Hematopoietic multipotent progenitor cell treated with erythropoietin and hydrocortisone succinate and interleukin-3 and kit ligand, for 17 days (in vitro differentiated cells): ENCODE results near the gene MEGF9.

ENCODE experiments used
- DNase-seq: peaks from one replicate; pipeline ENCODE4 v3.0.0-alpha.2; 2015; ENCODE audit warnings: low spot score

The MEGF9 gene

GRCh38 chr9:120702075-120702474 is 12.2 kb downstream of the MEGF9 start:
- no peak for DNase-seq

- no peak for DNase-seq
Measured at GRCh38 chr9:120701248-120701647, 13.0 kb downstream of the MEGF9 start.

GRCh38 chr9:120698766-120699165 is 15.5 kb downstream of the MEGF9 start:
- DNase-seq: no peak

- no peak for DNase-seq
Measured at GRCh38 chr9:120697448-120697847, 16.8 kb downstream of the MEGF9 start.

GRCh38 chr9:120696551-120697230 is 17.6 kb downstream of the MEGF9 start:
- DNase-seq: no peak

- DNase-seq: no peak
Measured at GRCh38 chr9:120694559-120694958, 19.7 kb downstream of the MEGF9 start.

GRCh38 chr9:120693700-120694008 is 20.6 kb downstream of the MEGF9 start:
- DNase-seq: no peak

GRCh38 chr9:120692901-120693699 is 21.2 kb downstream of the MEGF9 start:
- DNase-seq: no peak

GRCh38 chr9:120690372-120690771 is 23.9 kb downstream of the MEGF9 start:
- no peak for DNase-seq

GRCh38 chr9:120689860-120690259 is 24.4 kb downstream of the MEGF9 start:
- DNase-seq: no peak

GRCh38 chr9:120688758-120689157 is 25.5 kb downstream of the MEGF9 start:
- no peak for DNase-seq

- peak; percentile 33 for DNase-seq
Measured at GRCh38 chr9:120683150-120683549, 31.1 kb downstream of the MEGF9 start.

GRCh38 chr9:120681121-120681520 is 33.1 kb downstream of the MEGF9 start:
- no peak for DNase-seq

- DNase-seq: no peak
Measured at GRCh38 chr9:120680579-120680978, 33.7 kb downstream of the MEGF9 start.

GRCh38 chr9:120680161-120680560 is 34.1 kb downstream of the MEGF9 start:
- no peak for DNase-seq

GRCh38 chr9:120677965-120678364 is 36.3 kb downstream of the MEGF9 start:
- no peak for DNase-seq

- DNase-seq: no peak
Measured at GRCh38 chr9:120676767-120677402, 37.4 kb downstream of the MEGF9 start.

- DNase-seq: peak; percentile 50
Measured at GRCh38 chr9:120668399-120668798, 45.9 kb downstream of the MEGF9 start.

GRCh38 chr9:120663950-120664349 is 50.3 kb downstream of the MEGF9 start:
- no peak for DNase-seq

- no peak for DNase-seq
Measured at GRCh38 chr9:120663380-120663779, 50.9 kb downstream of the MEGF9 start.

GRCh38 chr9:120662513-120662912 is 51.8 kb downstream of the MEGF9 start:
- DNase-seq: no peak

- no peak for DNase-seq
Measured at GRCh38 chr9:120659676-120660075, 54.6 kb downstream of the MEGF9 start.

GRCh38 chr9:120659209-120659608 is 55.1 kb downstream of the MEGF9 start:
- DNase-seq: no peak
